ENCODE results near the gene IRX4. TPM values are rescaled to one million over a fixed set of nuclear protein-coding genes. Genes with fewer than 3 reads are reported as not detected.

IRX4 gene
- total and polyA plus RNA-seq, 2 of the 4 experiments (the other 2 are of a cell fraction): not detected

- Histone ChIP-seq H3K27ac (ENCODE audit: insufficient read depth, low read length) (no peak overlapping the region), H2AK9ac (replicated peaks; ENCODE audit: low read depth, low read length, poor library complexity) (no peak overlapping the region), H3K9me1 (ENCODE audit: insufficient read depth, low read length) (no peaks in the 10 kb centered on the region), H2BK5ac (ENCODE audit: low read depth, low read length, poor library complexity, severe bottlenecking) (no peak overlapping the region), H2AFZ (replicated peaks; ENCODE audit: low read length, poor library complexity) (no peak overlapping the region), H2AK5ac (ENCODE audit: low read depth, low read length) (no peak overlapping the region), H4K91ac (ENCODE audit: insufficient read depth, low read depth, low read length) (no peak overlapping the region), H4K5ac (ENCODE audit: low read depth, low read length) (no peak overlapping the region), H3K18ac (ENCODE audit: low read depth, low read length) (no peak overlapping the region), H3K56ac (ENCODE audit: extremely low read depth, insufficient read depth, low read length) (no peak overlapping the region), H4K8ac (ENCODE audit: low read depth in 2 of 2, low read length in 2 of 2) (no peak overlapping the region), H3K4me1 (ENCODE audit: control insufficient read depth, insufficient read depth, low read length) (no peaks in the 10 kb centered on the region; the same call in 1 of the 2 replicates), H3K4ac (ENCODE audit: low read depth, low read length) (no peak overlapping the region), H4K20me1 (ENCODE audit: insufficient read depth, low read length) (no peaks in the 10 kb centered on the region), H3K14ac (replicated peaks; ENCODE audit: low read depth, low read length) (no peak overlapping the region), H2BK120ac (ENCODE audit: low read depth, low read length) (no peak overlapping the region), H3K4me3 (ENCODE audit: insufficient read depth, low read depth, low read length) (no peak overlapping the region), H3K23ac (ENCODE audit: low read depth, low read length) (no peak overlapping the region), H3K9me3 (ENCODE audit: control insufficient read depth, insufficient read depth, low read length) (peaks cover 6% of the 10 kb centered on the region; the same call in 1 of the 2 replicates), H3K79me1 (ENCODE audit: low read depth in 1 of 2, low read length in 2 of 2) (no peaks in the 10 kb centered on the region), H3K27me3 (ENCODE audit: control insufficient read depth, insufficient read depth, low read length) (peaks cover 77% of the 10 kb centered on the region), H2BK20ac (ENCODE audit: low read depth, low read length) (no peak overlapping the region), H3K4me2 (ENCODE audit: low read depth, low read length) (no peak overlapping the region), H3K36me3 (ENCODE audit: control insufficient read depth, insufficient read depth, low read length) (no peaks in the 10 kb centered on the region), H3K9ac (ENCODE audit: low read depth, low read length) (no peak overlapping the region), H2BK15ac (ENCODE audit: low read depth, low read length) (no peak overlapping the region)
- ChIA-PET CTCF (interaction anchor here (0.6 kb wide), 1 partner anchor 525 kb away, joined by 3 read pairs; no protein-coding TSS in a partner anchor), POLR2A (ENCODE audit: unreplicated experiment) (interaction anchor here (0.7 kb wide), 1 partner anchor 18 kb away, joined by 6 read pairs; no protein-coding TSS in a partner anchor)
- 0% methylated on average over 10 of the region's 36 CpGs; no CpG with 5 or more reads in 1 of the 2 experiments for WGBS, 2 experiments (ENCODE audit: extremely low coverage in 2 of 2, insufficient read length in 1 of 2)
- BruUV-seq (replicated peaks): no TSS peak
- no peak for ATAC-seq (ENCODE audit: low read depth)
- intact Hi-C loops (cut with micrococcal nuclease): no loop called here
- TF ChIP-seq MAFK (IDR thresholded peaks at IDR 0.05; ENCODE audit: low read depth, low read length): no peak
- TF ChIP-seq POLR2A (IDR thresholded peaks at IDR 0.05; ENCODE audit: low read depth, low read length): no peak
- no peak for TF ChIP-seq RAD21 (IDR thresholded peaks at IDR 0.05; ENCODE audit: low read length)
- no peak for TF ChIP-seq CHD1 (IDR thresholded peaks at IDR 0.05; ENCODE audit: low read depth, low read length)
- no peak for TF ChIP-seq RFX5 (IDR thresholded peaks at IDR 0.05; ENCODE audit: low read depth, low read length)
- no peak for TF ChIP-seq USF2 (IDR thresholded peaks at IDR 0.05; ENCODE audit: low read depth, low read length)
- TF ChIP-seq CTCF (conservative IDR thresholded peaks at IDR 0.05; ENCODE audit: low read depth, low read length): no peak
- no peak for TF ChIP-seq ELK1 (IDR thresholded peaks at IDR 0.05; ENCODE audit: borderline replicate concordance, low read depth, low read length)
- TF ChIP-seq MAZ (IDR thresholded peaks at IDR 0.05; ENCODE audit: borderline replicate concordance, low read depth, low read length): no peak
- no peak for TF ChIP-seq CEBPB (IDR thresholded peaks at IDR 0.05; ENCODE audit: low read depth, low read length)
- no peak for TF ChIP-seq FOS (IDR thresholded peaks at IDR 0.05; ENCODE audit: low read depth, low read length)
- TF ChIP-seq MXI1 (IDR thresholded peaks at IDR 0.05; ENCODE audit: borderline replicate concordance, low read depth, low read length): no peak
- no peak for TF ChIP-seq BHLHE40 (IDR thresholded peaks at IDR 0.05; ENCODE audit: low read depth, low read length)
- no peak for TF ChIP-seq NFE2L2 (IDR thresholded peaks at IDR 0.05; ENCODE audit: low read depth, low read length)
- in situ Hi-C loops (cut with MboI; ENCODE audit: low sequenced_read_pairs): no loop called here
- dilution Hi-C loops (cut with HindIII; ENCODE audit: low sequenced_read_pairs, unreplicated experiment): no loop called here
- no peak for DNase-seq
Observed at GRCh38 chr5:1875281-1875842, 7.4 kb downstream of the IRX4 start.
